Right hindlimb (tissue), 1 donor: ENCODE results near the gene SARM1.
A peak's percentile ranks its signal among the peaks of the same experiment; 100 is the strongest.
"Not testable (repeated sequence)": the region's sequence is repeated elsewhere in the genome, so short reads cannot be mapped to it uniquely, and the experiment has no call there.

Experiments used
- DNase-seq: peaks from one replicate; pipeline ENCODE4 v3.0.0-alpha.2; 2018

Gene SARM1

GRCh38 chr17:28371245-28372202 is at the start of gene SARM1:
Gene SARM1, plus strand, starts transcription at chr17:28371694. Its CDS starts 339 bp downstream, at chr17:28372033.
- DNase-seq, result peak; percentile 91

- no peak for DNase-seq
Measured at GRCh38 chr17:28324267-28324745, 47.2 kb upstream of the SARM1 start.

GRCh38 chr17:28324781-28325180 is 46.7 kb upstream of the SARM1 start:
- no peak for DNase-seq

GRCh38 chr17:28325211-28325610 is 46.3 kb upstream of the SARM1 start:
- no peak for DNase-seq

- DNase-seq, result no peak
Measured at GRCh38 chr17:28326114-28326513, 45.4 kb upstream of the SARM1 start.

- DNase-seq, result no peak
Measured at GRCh38 chr17:28327031-28327607, 44.4 kb upstream of the SARM1 start.

GRCh38 chr17:28327709-28328108 is 43.8 kb upstream of the SARM1 start:
- DNase-seq, result no peak

GRCh38 chr17:28328325-28328724 is 43.2 kb upstream of the SARM1 start:
- DNase-seq, result no peak

GRCh38 chr17:28330671-28331070 is 40.8 kb upstream of the SARM1 start:
- no peak for DNase-seq

- DNase-seq, result no peak
Measured at GRCh38 chr17:28331891-28332420, 39.5 kb upstream of the SARM1 start.

- no peak for DNase-seq
Measured at GRCh38 chr17:28333083-28333746, 38.3 kb upstream of the SARM1 start.

GRCh38 chr17:28334171-28334570 is 37.3 kb upstream of the SARM1 start:
- no peak for DNase-seq

GRCh38 chr17:28334666-28335200 is 36.8 kb upstream of the SARM1 start:
- DNase-seq, result peak; percentile 40

GRCh38 chr17:28335201-28335958 is 36.1 kb upstream of the SARM1 start, which contains the start of the genes IFT20 and TNFAIP1:
Gene IFT20, minus strand, starts transcription at chr17:28335472. Its CDS starts 3,487 bp downstream, at chr17:28331985.
Gene TNFAIP1, plus strand, starts transcription at chr17:28335761. Its CDS starts 3,761 bp downstream, at chr17:28339522.
- DNase-seq, result peak; percentile 100

GRCh38 chr17:28335959-28336871 is 35.3 kb upstream of the SARM1 start:
- DNase-seq, result peak; percentile 76

GRCh38 chr17:28338056-28338768 is 33.3 kb upstream of the SARM1 start:
- DNase-seq, result no peak

- not testable (repeated sequence) for DNase-seq
Measured at GRCh38 chr17:28338769-28339212, 32.7 kb upstream of the SARM1 start.

GRCh38 chr17:28339431-28339830 is 32.1 kb upstream of the SARM1 start:
- DNase-seq, result no peak

GRCh38 chr17:28340374-28340773 is 31.1 kb upstream of the SARM1 start:
- no peak for DNase-seq

- DNase-seq, result no peak
Measured at GRCh38 chr17:28341516-28341915, 30.0 kb upstream of the SARM1 start.
